Astrocyte (in vitro differentiated cells and primary cell): ENCODE data around the gene VPS37D.

Experiments
- CTCF ChIP-seq: IDR thresholded peaks from 2 replicates; pipeline ENCODE4 v1.5.1; 2011; ENCODE audit warnings: low read depth, mild to moderate bottlenecking, inconsistent platforms, low read length, moderate library complexity; ENCODE audit not compliant: insufficient read depth
- EZH2 ChIP-seq: IDR thresholded peaks from 2 replicates; pipeline ENCODE4 v1.6.1; 2012; ENCODE audit warnings: mild to moderate bottlenecking, low read length, inconsistent platforms; ENCODE audit not compliant: insufficient read depth

GRCh38 chr7:73667344-73668102 lies at the start of gene VPS37D:
- no peak for TF ChIP-seq EZH2
- TF ChIP-seq CTCF = peak; percentile 34
